Activated T-cell treated with anti-CD3 and anti-CD28 coated beads, Interleukin-2, amount 50 U/mL, for 72 hours (primary cell): Measurements from ENCODE around the gene ADAMTS17. TPM values are rescaled to one million over a fixed set of nuclear protein-coding genes. Genes with fewer than 3 reads are reported as not detected.
A peak's percentile ranks its signal among the peaks of the same experiment; 100 is the strongest.

Source experiments
- ATAC-seq, 2 donors: fragments of 150-1000 bp; cut with Tn5 transposase; replicated peaks in 1 of 2; 2 replicates each; pipeline ENCODE4 v1.10.0; 2021; ENCODE audit warnings: moderate library complexity in 2 of 2, mild to moderate bottlenecking in 1 of 2
- DNase-seq, 2 donors: peaks; one replicate each; pipeline ENCODE4 v3.0.0; 2021 to 2022; ENCODE audit warnings: mixed read lengths in 1 of 2
- H3K27ac Mint-ChIP-seq: one replicate; pipeline ENCODE4 v1.8.0; 2022; ENCODE audit warnings: mild to moderate bottlenecking, moderate library complexity, mixed read lengths
- H3K27me3 Mint-ChIP-seq: one replicate; pipeline ENCODE4 v1.8.0; 2022; ENCODE audit warnings: low read depth, mixed read lengths
- H3K36me3 Mint-ChIP-seq, 2 donors: one replicate each; pipeline ENCODE4 v1.8.0; 2022; ENCODE audit warnings: mixed read lengths in 2 of 2, mild to moderate bottlenecking in 1 of 2; ENCODE audit not compliant: insufficient read depth in 2 of 2
- H3K4me1 Mint-ChIP-seq: one replicate; pipeline ENCODE4 v1.8.0; 2022; ENCODE audit warnings: low read depth, mixed read lengths
- H3K4me3 Mint-ChIP-seq, 2 donors: one replicate each; pipeline ENCODE4 v1.8.0; 2022; ENCODE audit warnings: mild to moderate bottlenecking in 2 of 2, mixed read lengths in 2 of 2, moderate library complexity in 2 of 2
- H3K9me3 Mint-ChIP-seq, 2 donors: one replicate each; pipeline ENCODE4 v1.8.0; 2022; ENCODE audit warnings: mixed read lengths in 2 of 2
- total RNA-seq, 2 donors: library from RNA; stranded (reverse); gene quantifications; one replicate each; pipeline ENCODE4 v1.2.3, GENCODE V29; 2022

The ADAMTS17 gene
- total RNA-seq, 2 donors from 2014 or later: 2.4 to 2.6 TPM

GRCh38 chr15:100114571-100114970, 227.2 kb downstream of the ADAMTS17 start:
- peaks cover 0 to 2% of the 10 kb centered on the region in 2 donors for H3K9me3 Mint-ChIP-seq
- ATAC-seq (no peak), DNase-seq (no peak)
- H3K4me3 Mint-ChIP-seq: peak overlapping the region in 1 of 2 donors; percentile 32
- H3K27ac Mint-ChIP-seq: no peak overlapping the region
- H3K4me1 Mint-ChIP-seq: peaks cover 46% of the 10 kb centered on the region
- H3K27me3 Mint-ChIP-seq: no peaks in the 10 kb centered on the region
- H3K36me3 Mint-ChIP-seq: peaks cover 0 to 2% of the 10 kb centered on the region in 2 donors

GRCh38 chr15:100114100-100114499, 227.7 kb downstream of the ADAMTS17 start:
- H3K4me3 Mint-ChIP-seq: peak overlapping the region in 1 of 2 donors; percentile 32
- peaks cover 0 to 2% of the 10 kb centered on the region in 2 donors for H3K36me3 Mint-ChIP-seq
- ATAC-seq (no peak), DNase-seq (peak in 1 of 2 donors; percentile 28)
- H3K27ac Mint-ChIP-seq: no peak overlapping the region
- peaks cover 0 to 2% of the 10 kb centered on the region in 2 donors for H3K9me3 Mint-ChIP-seq
- no peaks in the 10 kb centered on the region for H3K27me3 Mint-ChIP-seq
- H3K4me1 Mint-ChIP-seq: peaks cover 46% of the 10 kb centered on the region

- ATAC-seq: no peak
- H3K4me3 Mint-ChIP-seq: no peak overlapping the region
- peaks cover 46% of the 10 kb centered on the region for H3K4me1 Mint-ChIP-seq
- H3K27me3 Mint-ChIP-seq: no peaks in the 10 kb centered on the region
- no peaks in the 10 kb centered on the region for H3K9me3 Mint-ChIP-seq
- DNase-seq: no peak
- H3K36me3 Mint-ChIP-seq: no peaks in the 10 kb centered on the region
- peak overlapping the region; percentile 85 for H3K27ac Mint-ChIP-seq
These were observed 228.3 kb downstream of the ADAMTS17 start for GRCh38 chr15:100113351-100114080.

GRCh38 chr15:100112636-100113305, 229.0 kb downstream of the ADAMTS17 start:
- H3K27ac Mint-ChIP-seq: peak overlapping the region; percentile 85

GRCh38 chr15:100112061-100112420, 229.7 kb downstream of the ADAMTS17 start:
- H3K27ac Mint-ChIP-seq: peak overlapping the region; percentile 96
- no peaks in the 10 kb centered on the region for H3K27me3 Mint-ChIP-seq
- DNase-seq (no peak), ATAC-seq (peak in 1 of 2 donors; percentile 2)
- peak overlapping the region; percentile 54 to 66 for H3K4me3 Mint-ChIP-seq
- H3K9me3 Mint-ChIP-seq: no peaks in the 10 kb centered on the region
- H3K36me3 Mint-ChIP-seq: no peaks in the 10 kb centered on the region
- H3K4me1 Mint-ChIP-seq: peaks cover 46% of the 10 kb centered on the region

More at GRCh38 chr15:100112636-100113305, 229.0 kb downstream of the ADAMTS17 start:
- Mint-ChIP-seq H3K4me1 (peaks cover 46% of the 10 kb centered on the region), H3K4me3 (no peak overlapping the region), H3K27me3 (no peaks in the 10 kb centered on the region), H3K36me3 (no peaks in the 10 kb centered on the region), H3K9me3 (no peaks in the 10 kb centered on the region)
- ATAC-seq (no peak), DNase-seq (no peak)

- Mint-ChIP-seq H3K9me3 (no peaks in the 10 kb centered on the region), H3K36me3 (no peaks in the 10 kb centered on the region), H3K27me3 (no peaks in the 10 kb centered on the region), H3K4me1 (peaks cover 46% of the 10 kb centered on the region), H3K4me3 (peak overlapping the region; percentile 54 to 66), H3K27ac (peak overlapping the region; percentile 96)
- DNase-seq (peak; percentile 62 to 68), ATAC-seq (peak; percentile 91 to 92)
These were observed 230.4 kb downstream of the ADAMTS17 start for GRCh38 chr15:100111125-100112060.

GRCh38 chr15:100109486-100110035, 232.2 kb downstream of the ADAMTS17 start:
- Mint-ChIP-seq H3K9me3 (no peaks in the 10 kb centered on the region), H3K27ac (no peak overlapping the region), H3K4me1 (peaks cover 44% of the 10 kb centered on the region), H3K27me3 (no peaks in the 10 kb centered on the region), H3K36me3 (no peaks in the 10 kb centered on the region), H3K4me3 (no peak overlapping the region)
- ATAC-seq (no peak), DNase-seq (no peak)

GRCh38 chr15:100108846-100109245, 232.9 kb downstream of the ADAMTS17 start:
- Mint-ChIP-seq H3K4me1 (peaks cover 37% of the 10 kb centered on the region), H3K9me3 (no peaks in the 10 kb centered on the region), H3K27ac (no peak overlapping the region), H3K27me3 (no peaks in the 10 kb centered on the region), H3K36me3 (no peaks in the 10 kb centered on the region), H3K4me3 (no peak overlapping the region)
- ATAC-seq (no peak), DNase-seq (no peak)

- DNase-seq (no peak), ATAC-seq (no peak)
- Mint-ChIP-seq H3K4me3 (no peak overlapping the region), H3K27ac (no peak overlapping the region), H3K4me1 (peaks cover 32% of the 10 kb centered on the region), H3K36me3 (no peaks in the 10 kb centered on the region), H3K9me3 (no peaks in the 10 kb centered on the region), H3K27me3 (no peaks in the 10 kb centered on the region)
These were observed 233.4 kb downstream of the ADAMTS17 start for GRCh38 chr15:100108346-100108745.

- Mint-ChIP-seq H3K4me3 (no peak overlapping the region), H3K27me3 (no peaks in the 10 kb centered on the region), H3K36me3 (no peaks in the 10 kb centered on the region), H3K27ac (no peak overlapping the region), H3K9me3 (no peaks in the 10 kb centered on the region), H3K4me1 (peaks cover 26% of the 10 kb centered on the region)
- no peak for DNase-seq
- ATAC-seq: no peak
These were observed 234.1 kb downstream of the ADAMTS17 start for GRCh38 chr15:100107606-100108225.

- DNase-seq (no peak), ATAC-seq (no peak)
- no peak overlapping the region for H3K27ac Mint-ChIP-seq
- no peak overlapping the region for H3K4me3 Mint-ChIP-seq
- H3K27me3 Mint-ChIP-seq: no peaks in the 10 kb centered on the region
- no peaks in the 10 kb centered on the region for H3K9me3 Mint-ChIP-seq
- H3K36me3 Mint-ChIP-seq: no peaks in the 10 kb centered on the region
- H3K4me1 Mint-ChIP-seq: peaks cover 20% of the 10 kb centered on the region
These were observed 234.6 kb downstream of the ADAMTS17 start for GRCh38 chr15:100107151-100107550.

GRCh38 chr15:100106732-100107131, 235.0 kb downstream of the ADAMTS17 start:
- Mint-ChIP-seq H3K4me3 (no peak overlapping the region), H3K9me3 (no peaks in the 10 kb centered on the region), H3K36me3 (no peaks in the 10 kb centered on the region), H3K27me3 (no peaks in the 10 kb centered on the region), H3K4me1 (peaks cover 16% of the 10 kb centered on the region), H3K27ac (no peak overlapping the region)
- DNase-seq (no peak), ATAC-seq (no peak)
